IMR-90 (cell line): ENCODE results near the gene PCIF1.

Experiments used
- CHD1 ChIP-seq: IDR thresholded peaks from 2 replicates; pipeline ENCODE4 v1.6.1; 2012; ENCODE audit warnings: low read depth, low read length, improper control_type of control experiment
- CTCF ChIP-seq: conservative IDR thresholded peaks from 2 replicates; pipeline ENCODE4 v1.5.1; 2012; ENCODE audit warnings: mild to moderate bottlenecking, low read depth, low read length, improper control_type of control experiment
- POLR2A ChIP-seq: IDR thresholded peaks from 2 replicates; pipeline ENCODE4 v1.6.1; 2012; ENCODE audit warnings: mild to moderate bottlenecking, low read depth, low read length
- RAD21 ChIP-seq: IDR thresholded peaks from 2 replicates; pipeline ENCODE4 v1.6.1; 2012; ENCODE audit warnings: low read length, improper control_type of control experiment

GRCh38 chr20:45976086-45976485 lies 41.6 kb downstream of the PCIF1 start:
- TF ChIP-seq CHD1 (no peak), RAD21 (no peak), CTCF (no peak), POLR2A (no peak)
